Raji (cell line): Measurements from ENCODE around the gene FFAR3.

Experiments used
- POLR2A ChIP-seq: IDR thresholded peaks from 2 replicates; pipeline ENCODE4 v1.6.1; 2011; ENCODE audit warnings: low read depth, low read length, control low read depth; ENCODE audit not compliant: insufficient read depth

Gene FFAR3

GRCh38 chr19:35341006-35341405, 17.3 kb upstream of the FFAR3 start:
- TF ChIP-seq POLR2A = no peak

GRCh38 chr19:35341565-35342225, 16.6 kb upstream of the FFAR3 start:
- TF ChIP-seq POLR2A = no peak

GRCh38 chr19:35342430-35342829, 15.8 kb upstream of the FFAR3 start:
- no peak for TF ChIP-seq POLR2A

GRCh38 chr19:35344511-35345031, 13.7 kb upstream of the FFAR3 start:
- no peak for TF ChIP-seq POLR2A

GRCh38 chr19:35345671-35346111, 12.6 kb upstream of the FFAR3 start:
- no peak for TF ChIP-seq POLR2A

- no peak for TF ChIP-seq POLR2A
These were observed 11.8 kb upstream of the FFAR3 start for GRCh38 chr19:35346193-35347052.

- TF ChIP-seq POLR2A = no peak
These were observed 10.9 kb upstream of the FFAR3 start, which contains the start of gene FFAR1 for GRCh38 chr19:35347171-35347929. Gene FFAR1, plus strand, starts transcription at chr19:35347902. Its CDS starts 3,650 bp downstream, at chr19:35351552.

GRCh38 chr19:35347930-35348298, 10.3 kb upstream of the FFAR3 start:
- TF ChIP-seq POLR2A = no peak

GRCh38 chr19:35348911-35349611, 9.2 kb upstream of the FFAR3 start:
- TF ChIP-seq POLR2A = peak; percentile 35

- TF ChIP-seq POLR2A = no peak
These were observed 8.4 kb upstream of the FFAR3 start for GRCh38 chr19:35349614-35350521.

- no peak for TF ChIP-seq POLR2A
These were observed 7.7 kb upstream of the FFAR3 start for GRCh38 chr19:35350591-35350990.

GRCh38 chr19:35351411-35352176, 6.7 kb upstream of the FFAR3 start:
- no peak for TF ChIP-seq POLR2A

- TF ChIP-seq POLR2A = no peak
These were observed 6.1 kb upstream of the FFAR3 start for GRCh38 chr19:35352177-35352447.
